ENCODE results near the gene DCP1A.

DNA sequence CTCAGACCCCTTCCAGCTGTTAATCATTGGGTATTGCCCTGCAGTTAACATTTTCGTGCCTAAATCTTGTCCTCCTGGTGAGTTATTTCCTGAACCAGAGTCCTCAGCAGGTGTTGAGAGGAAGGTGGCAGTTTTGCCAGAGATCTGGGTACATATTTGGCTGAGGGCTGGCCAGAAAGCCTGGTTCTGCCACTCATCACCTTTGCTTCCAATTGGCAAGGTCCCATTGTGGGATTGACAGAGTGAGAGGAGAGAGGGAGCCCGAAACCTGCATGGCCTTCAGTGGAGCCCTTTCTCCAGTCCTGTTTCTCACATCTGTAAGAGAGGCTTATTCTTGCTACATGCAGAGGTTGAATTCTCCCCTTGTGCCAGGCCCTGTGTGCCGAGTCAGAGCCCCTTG lies 82.6 kb downstream of the DCP1A start:
- TF ChIP-seq CTCF (IDR thresholded peaks at IDR 0.05; ENCODE audit: low read depth, low read length, missing input control) (no peak), FOXA1 (IDR thresholded peaks at IDR 0.05) (no peak), TAF1 (conservative IDR thresholded peaks at IDR 0.05) (no peak), YY1 (IDR thresholded peaks at IDR 0.05) (no peak), JUND (IDR thresholded peaks at IDR 0.05) (no peak), RAD21 (IDR thresholded peaks at IDR 0.05) (peak in 1 of 2 donors; percentile 11), REST (IDR thresholded peaks at IDR 0.05) (peak; percentile 20), GABPA (IDR thresholded peaks at IDR 0.05 in 1 of 2, conservative IDR thresholded peaks at IDR 0.05 in 1 of 2) (no peak), EGR1 (IDR thresholded peaks at IDR 0.05; ENCODE audit: low read depth in 2 of 2) (no peak)
- TF ChIP-seq, protein P1, sequence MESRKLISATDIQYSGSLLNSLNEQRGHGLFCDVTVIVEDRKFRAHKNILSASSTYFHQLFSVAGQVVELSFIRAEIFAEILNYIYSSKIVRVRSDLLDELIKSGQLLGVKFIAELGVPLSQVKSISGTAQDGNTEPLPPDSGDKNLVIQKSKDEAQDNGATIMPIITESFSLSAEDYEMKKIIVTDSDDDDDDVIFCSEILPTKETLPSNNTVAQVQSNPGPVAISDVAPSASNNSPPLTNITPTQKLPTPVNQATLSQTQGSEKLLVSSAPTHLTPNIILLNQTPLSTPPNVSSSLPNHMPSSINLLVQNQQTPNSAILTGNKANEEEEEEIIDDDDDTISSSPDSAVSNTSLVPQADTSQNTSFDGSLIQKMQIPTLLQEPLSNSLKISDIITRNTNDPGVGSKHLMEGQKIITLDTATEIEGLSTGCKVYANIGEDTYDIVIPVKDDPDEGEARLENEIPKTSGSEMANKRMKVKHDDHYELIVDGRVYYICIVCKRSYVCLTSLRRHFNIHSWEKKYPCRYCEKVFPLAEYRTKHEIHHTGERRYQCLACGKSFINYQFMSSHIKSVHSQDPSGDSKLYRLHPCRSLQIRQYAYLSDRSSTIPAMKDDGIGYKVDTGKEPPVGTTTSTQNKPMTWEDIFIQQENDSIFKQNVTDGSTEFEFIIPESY (IDR thresholded peaks at IDR 0.05): no peak
- TF ChIP-seq, protein P2, sequence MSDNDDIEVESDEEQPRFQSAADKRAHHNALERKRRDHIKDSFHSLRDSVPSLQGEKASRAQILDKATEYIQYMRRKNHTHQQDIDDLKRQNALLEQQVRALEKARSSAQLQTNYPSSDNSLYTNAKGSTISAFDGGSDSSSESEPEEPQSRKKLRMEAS (IDR thresholded peaks at IDR 0.05): peak; percentile 17
- TF ChIP-seq, protein P3, sequence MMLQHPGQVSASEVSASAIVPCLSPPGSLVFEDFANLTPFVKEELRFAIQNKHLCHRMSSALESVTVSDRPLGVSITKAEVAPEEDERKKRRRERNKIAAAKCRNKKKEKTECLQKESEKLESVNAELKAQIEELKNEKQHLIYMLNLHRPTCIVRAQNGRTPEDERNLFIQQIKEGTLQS (IDR thresholded peaks at IDR 0.05): no peak

All from liver (tissue), 3 donors.